ENCODE measurements around the gene JADE2. TPM values are rescaled to one million over a fixed set of nuclear protein-coding genes. Genes with fewer than 3 reads are reported as not detected.
A peak's percentile ranks its signal among the peaks of the same experiment; 100 is the strongest.

Gene JADE2
- polyA plus RNA-seq, 2 of the 4 experiments (the other 2 are of a cell fraction) = 24.0 to 27.1 TPM

DNA sequence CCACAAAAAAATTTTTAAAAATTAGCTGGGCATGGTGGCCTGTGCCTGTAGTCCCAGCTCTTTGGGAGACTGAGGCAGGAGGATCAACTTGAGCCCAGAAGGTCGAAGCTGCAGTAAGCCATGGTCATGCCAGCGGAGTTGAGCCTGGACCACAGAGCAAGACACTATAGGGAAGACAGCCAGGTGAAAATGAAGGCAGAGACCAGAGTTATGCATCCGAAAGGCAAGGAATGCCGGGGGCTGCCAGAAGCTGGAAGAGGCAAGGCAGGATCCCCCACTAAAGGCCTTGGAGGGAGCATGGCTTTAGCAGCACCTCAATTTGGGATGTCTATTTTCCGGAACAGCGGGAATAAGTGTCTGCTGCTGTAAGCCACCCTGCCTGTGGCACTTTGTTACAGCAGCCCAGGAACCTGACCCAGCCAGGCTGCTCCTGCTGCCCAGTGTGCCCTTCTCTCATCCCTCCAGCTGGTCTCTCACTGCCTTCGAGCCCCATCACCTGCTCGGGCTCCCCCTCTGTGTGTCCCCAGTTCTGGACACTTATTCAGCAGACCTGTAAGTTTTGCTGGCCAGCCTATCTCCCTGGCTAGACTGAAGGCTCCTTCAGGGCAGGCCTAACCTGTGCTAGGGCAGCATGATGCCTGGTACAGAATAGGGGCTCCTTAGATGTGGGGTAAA, 16.8 kb upstream of the JADE2 start:
- Histone ChIP-seq H3K4me1 (peaks cover 87% of the 10 kb centered on the region), H3K4me2 (peak overlapping the region; percentile 83), H3K27ac (peak overlapping the region; percentile 93 to 94), H3K9me3 (no peaks in the 10 kb centered on the region), H3K4me3 (no peak overlapping the region)
- ATAC-seq (no peak), DNase-seq (ENCODE audit: low read depth in 1 of 2, low spot score in 1 of 2) (no peak), FAIRE-seq (no peak)
- CTCF ChIA-PET = interaction anchor here (1.4 to 1.9 kb wide), 4 partner anchors 42 to 97 kb away, joined by 3 to 8 read pairs (median 5); partner anchors contain the start of gene CDKN2AIPNL
- 87% methylated on average over 8 of the region's 8 CpGs for whole genome bisulfite sequencing (ENCODE audit: missing lambda C conversion rate)
- TF ChIP-seq SMC3 (IDR thresholded peaks at IDR 0.05) (no peak), CBX8 (IDR thresholded peaks at IDR 0.05) (no peak), MYC (IDR thresholded peaks at IDR 0.05; ENCODE audit: borderline replicate concordance, low read length) (no peak), PHF8 (IDR thresholded peaks at IDR 0.05; ENCODE audit: borderline replicate concordance, low read depth) (no peak), CBX2 (IDR thresholded peaks at IDR 0.05; ENCODE audit: borderline replicate concordance, low read depth) (no peak), NFE2L2 (conservative IDR thresholded peaks at IDR 0.05; ENCODE audit: low read length) (no peak)
- TF ChIP-seq, protein P1, sequence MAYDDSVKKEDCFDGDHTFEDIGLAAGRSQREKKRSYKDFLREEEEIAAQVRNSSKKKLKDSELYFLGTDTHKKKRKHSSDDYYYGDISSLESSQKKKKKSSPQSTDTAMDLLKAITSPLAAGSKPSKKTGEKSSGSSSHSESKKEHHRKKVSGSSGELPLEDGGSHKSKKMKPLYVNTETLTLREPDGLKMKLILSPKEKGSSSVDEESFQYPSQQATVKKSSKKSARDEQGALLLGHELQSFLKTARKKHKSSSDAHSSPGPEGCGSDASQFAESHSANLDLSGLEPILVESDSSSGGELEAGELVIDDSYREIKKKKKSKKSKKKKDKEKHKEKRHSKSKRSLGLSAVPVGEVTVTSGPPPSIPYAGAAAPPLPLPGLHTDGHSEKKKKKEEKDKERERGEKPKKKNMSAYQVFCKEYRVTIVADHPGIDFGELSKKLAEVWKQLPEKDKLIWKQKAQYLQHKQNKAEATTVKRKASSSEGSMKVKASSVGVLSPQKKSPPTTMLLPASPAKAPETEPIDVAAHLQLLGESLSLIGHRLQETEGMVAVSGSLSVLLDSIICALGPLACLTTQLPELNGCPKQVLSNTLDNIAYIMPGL (CRISPR knock-in tag; IDR thresholded peaks at IDR 0.05; ENCODE audit: borderline replicate concordance) = no peak
- POLR2A ChIA-PET = interaction anchor here (0.9 to 4.2 kb wide), 3 partner anchors 17 to 97 kb away, joined by 3 to 53 read pairs (median 46); partner anchors contain the start of genes CDKN2AIPNL and JADE2

- peak overlapping the region; percentile 83 for H3K4me2 ChIP-seq
- 85% methylated on average over 13 of the region's 13 CpGs for WGBS (ENCODE audit: missing lambda C conversion rate)
- no peak for TF ChIP-seq FOSL2 (IDR thresholded peaks at IDR 0.05)
- TF ChIP-seq FOSL2 (CRISPR knock-in tag; IDR thresholded peaks at IDR 0.05) = peak; percentile 78
- TF ChIP-seq CHD2 (IDR thresholded peaks at IDR 0.05; ENCODE audit: low read length, partially characterized antibody) = no peak
- no peak for TF ChIP-seq KDM1A (IDR thresholded peaks at IDR 0.05; ENCODE audit: low read depth)
- TF ChIP-seq E2F6 (IDR thresholded peaks at IDR 0.05; ENCODE audit: borderline replicate concordance, low read depth) = no peak
- no peak for TF ChIP-seq PHF8 (IDR thresholded peaks at IDR 0.05; ENCODE audit: borderline replicate concordance, low read depth)
- TF ChIP-seq MYC (IDR thresholded peaks at IDR 0.05; ENCODE audit: borderline replicate concordance, low read length) = no peak
- TF ChIP-seq ZC3H11A (IDR thresholded peaks at IDR 0.05) = no peak
- FAIRE-seq (no peak), DNase-seq (ENCODE audit: low read depth in 1 of 2, low spot score in 1 of 2) (peak in 1 of 2 experiments; percentile 35), ATAC-seq (no peak)
- no peaks in the 10 kb centered on the region for H3K9me3 ChIP-seq
- no peak overlapping the region; the same call in 2 of the 3 replicates for H3K4me3 ChIP-seq
- ChIA-PET POLR2A (interaction anchor here (4.2 kb wide), 1 partner anchor 16 kb away, joined by 46 read pairs; the partner anchor contains the start of gene JADE2), CTCF (interaction anchor here (1.4 to 3.5 kb wide), 5 partner anchors 13 to 98 kb away, joined by 3 to 22 read pairs (median 7); partner anchors contain the start of gene CDKN2AIPNL)
- H3K4me1 ChIP-seq = peaks cover 84% of the 10 kb centered on the region
- H3K27ac ChIP-seq = peak overlapping the region; percentile 93 to 94
Measured at GRCh38 chr5:134509308-134510040, 16.0 kb upstream of the JADE2 start.

DNA sequence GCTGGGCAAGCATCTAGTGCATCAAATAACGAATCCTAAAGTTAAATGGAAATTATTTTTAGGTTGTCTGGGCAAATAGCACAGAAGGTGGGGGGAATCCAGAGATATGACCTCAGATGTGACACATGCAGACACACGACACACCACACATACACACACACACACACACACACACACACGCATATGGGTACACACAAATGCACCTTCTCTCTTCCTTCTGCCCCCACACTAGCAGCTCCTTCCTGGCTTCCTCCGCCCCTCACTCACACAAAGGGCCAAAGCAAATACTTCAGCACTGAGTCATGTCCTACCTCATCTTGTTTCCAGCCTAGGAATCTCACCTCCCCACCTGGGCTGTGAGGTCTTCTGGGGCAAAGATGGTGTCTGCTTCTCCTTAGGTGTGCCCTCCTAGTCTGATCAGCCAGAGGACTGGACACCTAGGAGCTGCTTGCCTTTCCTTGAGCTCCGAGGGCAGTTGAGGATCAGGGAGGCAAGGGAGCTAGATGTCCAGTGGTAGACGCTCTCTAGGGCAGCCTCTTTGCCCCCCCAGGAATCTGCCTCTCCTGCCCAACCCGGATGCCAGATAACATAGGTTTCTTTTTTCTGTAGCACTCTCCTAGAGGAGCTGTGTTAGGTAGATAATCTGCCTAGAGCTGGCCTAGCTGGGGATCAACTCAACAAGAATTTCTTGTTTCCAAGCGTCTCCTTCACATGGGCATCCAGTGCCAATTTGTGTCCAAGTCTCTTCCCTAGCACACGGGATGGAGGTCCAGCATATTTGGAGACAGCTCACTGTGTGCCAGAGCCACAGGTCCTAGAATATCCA, 14.3 kb upstream of the JADE2 start:
- ATAC-seq (peak; percentile 17 to 30), DNase-seq (ENCODE audit: low read depth in 1 of 2, low spot score in 1 of 2) (peak in 1 of 2 experiments; percentile 82), FAIRE-seq (peak; percentile 7)
- WGBS (ENCODE audit: missing lambda C conversion rate) = 19% methylated on average over 9 of the region's 9 CpGs
- ChIA-PET CTCF (interaction anchor here (0.5 to 3.5 kb wide), 19 partner anchors 8 to 260 kb away, joined by 3 to 24 read pairs (median 4); partner anchors contain the start of genes CDKN2AIPNL and JADE2), POLR2A (interaction anchor here (0.9 to 4.2 kb wide), 7 partner anchors 9 to 103 kb away, joined by 3 to 46 read pairs (median 6); partner anchors contain the start of genes CDKN2AIPNL and JADE2)
- Histone ChIP-seq H3K27ac (peak overlapping the region; percentile 93 to 94), H3K4me1 (peaks cover 69% of the 10 kb centered on the region), H3K4me2 (peak overlapping the region; percentile 83), H3K9me3 (no peaks in the 10 kb centered on the region), H3K4me3 (no peak overlapping the region)
- TF ChIP-seq JUNB (IDR thresholded peaks at IDR 0.05) = peak; percentile 50; the same call in 1 of the 2 replicates
- TF ChIP-seq JUN (IDR thresholded peaks at IDR 0.05) = peak; percentile 47; a peak in 2 of 5 replicates
- TF ChIP-seq EP300 (IDR thresholded peaks at IDR 0.05) = peak in 1 of 2 experiments; percentile 39; a peak in 1 of 5 replicates
- no peak for TF ChIP-seq RARB (CRISPR knock-in tag; IDR thresholded peaks at IDR 0.05)
- TF ChIP-seq HOXB13 (CRISPR knock-in tag; IDR thresholded peaks at IDR 0.05; ENCODE audit: low read depth) = no peak
- peak; percentile 34; the same call in 1 of the 2 replicates for TF ChIP-seq GATA3 (IDR thresholded peaks at IDR 0.05; ENCODE audit: borderline replicate concordance)
- peak; percentile 67 for TF ChIP-seq FOSL2 (IDR thresholded peaks at IDR 0.05)
- TF ChIP-seq FOSL2 (CRISPR knock-in tag; IDR thresholded peaks at IDR 0.05) = peak; percentile 78
- 0 out of 2 replicates have a peak, but pooled peaks have one; percentile 20 for TF ChIP-seq MAZ (IDR thresholded peaks at IDR 0.05; ENCODE audit: borderline replicate concordance, low read depth, low read length)

Data from A549 (cell line).